GM21786 (cell line): Measurements from ENCODE around the gene UPF3B.
"Not testable (repeated sequence)": the region's sequence is repeated elsewhere in the genome, so short reads cannot be mapped to it uniquely, and the experiment has no call there.

Experiments
- ATAC-seq: cut with Tn5 transposase; IDR thresholded peaks from one replicate; pipeline ENCODE4 v1.9.1; 2021; ENCODE audit not compliant: unreplicated experiment

The UPF3B gene, protein sequence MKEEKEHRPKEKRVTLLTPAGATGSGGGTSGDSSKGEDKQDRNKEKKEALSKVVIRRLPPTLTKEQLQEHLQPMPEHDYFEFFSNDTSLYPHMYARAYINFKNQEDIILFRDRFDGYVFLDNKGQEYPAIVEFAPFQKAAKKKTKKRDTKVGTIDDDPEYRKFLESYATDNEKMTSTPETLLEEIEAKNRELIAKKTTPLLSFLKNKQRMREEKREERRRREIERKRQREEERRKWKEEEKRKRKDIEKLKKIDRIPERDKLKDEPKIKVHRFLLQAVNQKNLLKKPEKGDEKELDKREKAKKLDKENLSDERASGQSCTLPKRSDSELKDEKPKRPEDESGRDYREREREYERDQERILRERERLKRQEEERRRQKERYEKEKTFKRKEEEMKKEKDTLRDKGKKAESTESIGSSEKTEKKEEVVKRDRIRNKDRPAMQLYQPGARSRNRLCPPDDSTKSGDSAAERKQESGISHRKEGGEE

DNA sequence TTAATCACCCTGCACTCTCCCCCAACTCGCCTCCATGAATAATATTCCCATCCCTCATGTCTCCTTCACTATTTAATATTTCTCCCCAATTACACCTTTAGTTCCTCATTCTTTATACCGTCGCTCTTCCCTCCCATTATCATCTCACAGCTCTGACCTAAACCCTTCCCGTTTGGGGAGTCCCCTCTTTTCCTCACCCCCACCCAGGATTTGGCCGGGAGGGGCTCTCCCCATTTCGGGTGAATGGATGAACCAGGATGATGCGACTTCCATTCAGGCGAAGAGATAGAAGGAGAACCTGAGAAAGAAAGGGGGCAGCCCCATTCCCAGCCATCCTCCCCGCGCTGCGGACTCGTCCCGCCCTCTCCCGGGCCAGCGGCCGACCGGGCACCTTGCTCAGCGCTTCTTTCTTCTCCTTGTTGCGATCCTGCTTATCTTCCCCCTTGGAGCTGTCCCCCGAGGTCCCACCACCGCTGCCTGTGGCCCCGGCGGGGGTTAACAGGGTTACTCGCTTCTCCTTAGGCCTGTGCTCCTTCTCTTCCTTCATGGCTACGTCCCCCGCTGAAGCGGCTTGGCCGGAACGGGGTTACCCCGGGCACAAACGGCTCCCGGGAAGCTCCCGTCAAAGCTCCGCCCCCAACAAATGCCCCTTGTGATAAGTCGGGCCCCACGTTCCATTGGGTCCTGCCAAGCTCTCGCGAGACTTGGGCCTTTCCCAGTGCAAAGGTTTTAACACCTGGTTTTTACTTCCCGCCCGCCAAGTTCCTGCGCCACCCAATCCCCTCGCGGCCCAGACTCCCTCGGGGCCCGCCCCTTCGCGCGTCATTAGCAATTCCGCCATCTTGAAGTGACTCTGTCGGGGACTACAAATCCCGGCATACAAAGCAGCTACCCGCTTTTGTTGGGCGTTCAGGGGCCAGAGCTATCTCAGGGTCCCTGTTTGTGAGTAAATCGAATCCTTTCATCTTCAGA lies at the start of gene UPF3B:
Gene UPF3B (minus strand): TSS at position 582 of the 972 bp plus-strand sequence. CDS start 35 bp downstream, at position 547.
- ATAC-seq = peak; percentile 98

DNA sequence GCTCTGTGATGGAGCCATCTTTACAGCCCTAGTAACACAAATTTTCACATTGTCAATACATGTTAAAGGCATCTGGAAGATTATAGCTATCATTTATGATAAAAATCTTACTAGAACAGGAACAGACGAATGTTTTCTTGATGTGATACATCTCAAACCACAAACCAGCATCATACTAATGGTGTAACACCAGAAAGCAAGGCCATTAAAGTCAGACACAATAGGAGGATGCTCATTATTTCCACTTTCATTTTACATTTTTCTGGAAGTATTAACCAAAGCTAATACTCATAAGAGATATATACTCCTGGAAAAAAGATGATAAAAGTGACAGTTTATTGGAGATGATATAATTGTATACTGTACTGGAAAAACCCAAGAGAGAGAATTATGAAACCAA lies 48.2 kb upstream of the UPF3B start:
- ATAC-seq = no peak

DNA sequence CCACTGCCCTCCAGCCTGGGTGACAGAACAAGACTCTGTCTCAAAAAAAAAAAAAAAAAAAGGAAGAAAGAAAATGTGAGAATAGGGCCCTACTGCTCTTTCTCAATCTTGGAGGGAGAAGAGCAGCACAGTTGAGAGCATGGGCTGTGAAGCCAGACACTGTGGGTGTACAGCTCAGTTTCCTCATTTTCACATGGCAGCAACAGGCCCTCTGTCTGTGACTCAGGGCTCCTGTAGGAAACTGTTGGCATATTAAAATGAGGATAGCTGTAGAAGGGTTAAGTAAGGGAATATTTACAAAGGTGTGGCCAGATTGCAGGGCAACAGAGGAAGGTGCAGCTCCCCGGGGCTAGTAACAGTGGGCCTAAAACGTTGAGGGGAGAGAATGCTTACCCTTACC lies 46.4 kb upstream of the UPF3B start:
- no peak for ATAC-seq

DNA sequence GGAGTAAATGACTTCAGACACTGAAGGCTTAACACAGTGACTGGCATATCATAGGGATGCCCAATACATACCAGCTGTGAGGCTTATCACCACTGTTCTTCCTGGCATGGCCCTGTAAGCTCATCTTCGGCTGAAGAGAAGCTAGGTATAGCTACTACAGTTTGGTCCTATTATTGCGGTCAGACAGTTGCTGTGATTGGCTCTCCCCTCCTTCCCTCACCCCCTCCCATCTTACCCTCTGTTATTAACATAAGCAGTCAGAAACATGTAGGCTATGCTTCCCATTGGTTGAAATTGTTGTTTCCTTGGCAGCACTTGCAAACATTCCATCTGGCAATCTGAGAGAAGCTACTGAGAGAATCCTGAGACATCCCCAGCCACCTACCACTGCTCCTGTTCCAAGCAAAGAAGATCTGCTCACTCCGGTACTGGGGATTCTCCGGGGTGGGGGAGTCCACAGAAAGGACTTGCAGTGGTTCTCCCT lies 43.1 kb upstream of the UPF3B start, which contains the start of gene AKAP14:
Gene AKAP14 (plus strand): TSS at position 51 of the 484 bp plus-strand sequence. CDS start 7,331 bp downstream, outside the sequence.
- no peak for ATAC-seq

DNA sequence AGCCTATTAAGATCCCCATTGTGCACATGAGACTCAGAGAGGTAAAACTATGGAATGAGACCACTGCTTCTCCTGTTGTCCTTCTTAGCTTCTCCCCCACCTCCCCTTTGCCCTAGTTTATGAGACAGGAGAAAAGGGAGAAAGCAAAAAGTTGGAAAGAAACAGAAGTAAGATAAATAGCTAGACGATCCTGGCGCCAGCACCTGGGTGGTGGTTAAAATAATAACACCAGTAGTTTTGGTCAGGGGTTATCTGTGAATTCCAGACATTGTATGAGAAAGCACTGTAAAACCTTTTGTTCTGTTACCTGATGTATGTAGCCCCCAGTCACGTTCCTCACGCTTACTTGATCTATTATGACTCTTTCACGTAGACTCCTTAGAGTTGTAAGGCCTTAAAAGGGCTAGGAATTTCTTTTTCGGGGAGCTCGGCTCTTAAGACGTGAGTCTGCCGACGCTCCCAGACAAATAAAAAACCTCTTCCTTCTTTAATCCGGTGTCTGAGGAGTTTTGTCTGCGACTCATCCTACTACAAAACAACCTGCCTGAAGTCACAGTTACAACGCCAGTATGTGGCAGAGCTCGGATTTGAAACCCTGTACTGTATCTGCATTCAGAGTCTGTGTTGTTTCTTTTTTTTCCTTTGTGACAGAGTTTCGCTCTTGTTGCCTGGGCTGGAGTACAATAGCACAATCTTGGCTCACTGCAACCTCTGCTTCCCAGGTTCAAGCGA lies 39.4 kb upstream of the UPF3B start:
- not testable (repeated sequence) for ATAC-seq

DNA sequence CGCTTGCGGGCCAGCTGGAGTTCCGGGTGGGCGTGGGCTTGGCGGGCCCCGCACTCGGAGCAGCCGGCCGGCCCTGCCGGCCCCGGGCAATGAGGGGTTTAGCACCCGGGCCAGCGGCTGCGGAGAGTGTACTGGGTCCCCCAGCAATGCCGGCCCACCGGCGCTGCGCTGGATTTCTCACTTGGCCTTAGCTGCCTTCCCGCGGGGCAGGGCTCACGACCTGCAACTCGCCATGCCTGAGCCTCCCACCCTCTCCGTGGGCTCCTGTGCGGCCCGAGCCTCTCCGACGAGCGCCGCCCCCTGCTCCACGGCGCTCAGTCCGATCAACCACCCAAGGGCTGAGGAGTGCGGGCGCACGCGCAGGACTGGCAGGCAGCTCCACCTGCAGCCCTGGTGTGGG lies 37.9 kb upstream of the UPF3B start:
- ATAC-seq = not testable (repeated sequence)

DNA sequence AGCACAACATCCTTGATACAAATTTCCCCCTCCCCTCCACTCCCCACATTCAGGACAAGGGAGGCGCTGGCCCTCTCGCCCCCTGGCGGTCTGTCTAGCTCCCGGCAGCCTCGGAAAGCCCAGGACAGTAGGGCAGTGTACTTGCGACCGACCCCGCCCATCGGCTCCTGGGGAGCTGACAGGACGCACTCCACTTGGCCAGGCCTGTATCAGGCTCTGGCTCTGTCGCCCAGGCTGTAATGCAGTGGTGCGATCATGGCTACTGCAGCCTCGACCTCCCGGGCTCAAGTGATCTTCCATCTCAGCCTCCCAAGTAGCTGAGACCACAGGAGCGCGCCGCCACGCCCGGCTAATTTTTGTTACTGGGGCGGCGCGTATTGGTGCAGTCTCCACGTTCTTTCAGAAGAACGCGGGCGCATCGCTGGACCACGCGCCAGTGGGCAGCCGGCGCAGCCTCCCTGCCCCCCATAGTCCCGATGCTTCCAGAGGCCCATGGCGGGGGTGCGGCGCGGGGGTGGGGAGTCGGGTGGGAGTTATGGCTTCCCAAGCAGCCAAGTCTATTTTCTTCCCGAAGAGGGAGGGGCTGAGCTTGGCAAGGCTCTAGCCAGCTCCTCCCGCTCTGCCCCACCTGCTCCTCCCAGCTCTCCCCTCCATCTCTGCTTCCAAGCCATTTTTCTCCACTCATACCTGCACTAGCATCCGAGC lies 35.1 kb upstream of the UPF3B start:
- peak; percentile 90 for ATAC-seq

DNA sequence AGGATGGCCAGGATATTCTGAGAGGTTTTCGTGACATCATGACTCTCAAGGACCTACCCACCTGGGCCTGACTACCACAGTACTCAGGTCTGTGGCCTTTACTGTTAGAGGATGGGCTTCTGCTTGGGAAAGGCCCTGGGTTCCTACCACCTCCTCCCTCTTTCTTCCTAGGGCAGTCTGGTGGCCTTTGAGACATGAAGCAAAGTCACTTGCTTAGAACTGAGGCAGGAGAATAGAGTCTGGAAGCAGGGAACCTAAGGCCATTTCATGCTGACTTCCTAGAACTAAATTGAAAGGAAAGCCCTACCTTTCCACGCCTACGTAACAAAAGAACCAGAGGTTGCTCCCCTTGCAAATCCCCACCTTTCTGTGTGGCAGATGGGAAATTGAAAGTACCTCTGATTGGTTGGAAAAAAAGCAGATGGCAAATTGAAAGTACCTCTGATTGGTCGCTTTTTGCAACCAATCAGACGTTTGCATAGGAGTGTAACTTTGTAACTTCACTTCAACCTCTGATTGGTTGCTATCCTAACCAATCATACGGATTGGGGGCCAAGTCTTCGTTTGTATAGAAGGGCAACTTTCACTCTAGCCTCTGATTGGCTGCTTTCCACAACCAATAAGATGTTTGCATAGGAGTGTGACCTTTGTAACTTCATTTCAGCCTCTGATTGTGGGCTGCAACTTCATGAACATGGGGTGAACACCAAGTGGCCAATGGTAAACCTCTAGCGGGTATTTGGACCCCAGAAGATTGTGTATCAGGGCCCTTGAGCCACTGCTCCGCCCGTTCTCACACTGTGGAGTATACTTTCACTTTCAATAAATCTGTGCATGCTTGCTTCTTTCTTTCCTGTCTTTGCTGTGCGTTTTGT lies 33.0 kb upstream of the UPF3B start:
- no peak for ATAC-seq

DNA sequence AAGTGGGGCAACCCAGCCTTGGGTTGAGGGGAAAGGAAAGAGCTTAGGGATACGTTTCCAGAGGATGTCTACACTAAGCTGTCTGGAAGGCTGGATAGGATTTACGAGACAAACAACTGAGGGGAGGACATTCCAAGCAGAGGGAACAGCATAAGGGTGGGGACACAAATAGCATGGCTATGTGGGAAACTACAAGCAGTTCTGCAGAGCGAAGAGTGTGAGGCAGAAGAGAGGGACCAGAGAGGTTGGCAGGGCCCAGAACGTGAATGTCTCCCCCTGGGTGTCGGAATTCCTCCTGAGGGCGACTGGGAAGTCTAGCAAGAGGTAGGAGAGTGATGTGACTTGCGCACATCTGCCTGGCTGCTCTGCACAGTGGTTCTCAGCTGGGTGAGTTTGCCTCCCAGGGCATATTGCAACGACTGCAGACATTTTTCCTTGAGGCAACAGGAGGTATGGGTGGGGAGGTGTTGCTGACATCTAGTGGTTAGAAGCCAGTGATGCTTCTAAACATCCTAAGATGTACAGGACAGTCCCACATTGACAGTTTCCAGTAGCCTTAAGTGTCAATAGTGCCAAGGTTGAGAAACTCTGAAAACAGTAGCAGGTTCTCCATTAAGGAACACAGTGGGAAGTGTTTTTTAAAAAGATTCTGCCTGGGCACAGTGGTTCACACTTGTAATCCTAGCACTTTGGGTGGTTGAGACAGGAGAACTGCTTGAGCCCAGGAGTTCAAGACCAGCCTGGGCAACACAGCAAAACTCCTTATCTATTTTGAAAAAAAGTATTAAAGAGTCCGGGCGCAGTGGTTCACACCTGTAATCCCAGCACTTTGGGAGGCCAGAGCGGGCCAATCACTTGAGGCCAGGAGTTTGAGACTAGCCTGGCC lies 28.0 kb upstream of the UPF3B start:
- ATAC-seq = peak; percentile 87

DNA sequence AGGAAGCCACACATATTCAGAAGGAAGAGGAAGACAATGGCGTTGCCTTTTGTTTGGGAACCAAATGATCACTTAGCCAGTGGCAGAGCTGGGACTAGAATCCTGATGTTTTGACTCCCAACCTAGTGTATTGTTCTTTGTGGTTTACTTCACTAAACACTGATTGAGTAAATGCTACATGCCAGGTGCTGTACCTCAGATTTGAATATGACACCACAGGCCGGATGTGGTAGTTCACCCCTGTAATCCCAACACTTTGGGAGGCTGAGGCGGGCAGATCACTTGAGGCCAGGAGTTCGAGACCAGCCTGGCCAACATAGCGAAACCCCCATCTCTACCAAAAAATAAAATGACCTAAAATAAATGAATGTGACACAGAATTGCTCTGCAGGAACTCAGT lies 27.3 kb upstream of the UPF3B start:
- no peak for ATAC-seq

DNA sequence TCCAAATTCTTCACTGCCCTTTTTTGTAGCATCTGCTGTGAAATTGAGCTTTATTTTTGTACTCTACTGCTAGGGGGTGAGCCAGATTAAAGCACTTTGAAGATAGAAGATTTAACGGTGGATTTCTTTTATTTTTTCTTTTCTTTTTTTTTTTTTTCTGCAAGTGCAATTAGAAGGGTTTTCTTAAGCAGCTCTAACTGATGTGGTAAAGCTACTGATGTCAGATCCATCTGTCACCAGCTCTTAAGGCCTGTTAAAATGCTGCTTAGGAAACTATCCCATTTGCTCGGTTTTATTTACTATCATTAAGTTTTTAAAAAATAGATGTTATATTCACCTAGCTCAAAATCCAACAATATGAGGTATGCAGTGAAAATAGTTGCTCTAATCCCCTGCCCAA lies 26.0 kb upstream of the UPF3B start:
- no peak for ATAC-seq

DNA sequence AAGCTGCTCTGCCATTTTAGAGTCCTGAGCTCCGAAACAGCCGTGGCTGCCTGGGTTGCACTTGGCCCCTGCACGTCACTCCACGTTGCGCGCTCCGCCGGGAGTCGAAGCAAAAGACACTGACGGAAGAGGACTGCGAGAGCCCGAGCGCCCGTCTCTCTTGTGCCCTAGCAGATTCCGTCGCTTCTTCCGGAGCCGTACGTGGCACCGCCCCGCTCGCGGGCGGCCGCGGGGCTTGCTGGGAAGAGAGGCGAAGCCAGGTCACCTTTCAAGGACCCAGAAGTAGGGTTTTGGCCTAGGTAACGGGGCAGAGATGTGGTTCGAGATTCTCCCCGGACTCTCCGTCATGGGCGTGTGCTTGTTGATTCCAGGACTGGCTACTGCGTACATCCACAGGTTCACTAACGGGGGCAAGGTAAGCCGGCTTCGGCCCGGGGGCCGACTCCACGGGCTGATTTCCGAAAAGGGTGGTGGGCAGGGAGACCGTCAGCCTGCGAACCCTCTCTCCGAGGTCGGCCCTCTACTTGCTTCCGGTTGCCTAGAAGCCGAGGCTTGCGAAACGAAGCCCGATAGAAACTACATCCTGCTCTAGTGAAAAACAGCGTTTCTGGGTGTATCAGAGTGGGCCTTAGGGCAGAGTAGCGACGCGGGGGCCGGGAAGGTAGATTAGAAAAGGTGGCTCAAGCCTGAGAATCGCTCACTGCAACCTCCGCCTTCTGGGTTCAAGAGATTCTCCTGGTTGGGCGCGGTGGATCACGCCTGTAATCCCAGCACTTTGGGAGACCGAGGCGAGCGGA lies 19.0 kb upstream of the UPF3B start, which contains the start of the genes NDUFA1 and RNF113A:
Gene NDUFA1 (plus strand): TSS at position 234 of the 797 bp plus-strand sequence. CDS start 80 bp downstream, at position 314.
Gene RNF113A (minus strand): TSS at position 135 of the 797 bp plus-strand sequence. CDS start 120 bp downstream, at position 15.
- peak; percentile 86 for ATAC-seq

DNA sequence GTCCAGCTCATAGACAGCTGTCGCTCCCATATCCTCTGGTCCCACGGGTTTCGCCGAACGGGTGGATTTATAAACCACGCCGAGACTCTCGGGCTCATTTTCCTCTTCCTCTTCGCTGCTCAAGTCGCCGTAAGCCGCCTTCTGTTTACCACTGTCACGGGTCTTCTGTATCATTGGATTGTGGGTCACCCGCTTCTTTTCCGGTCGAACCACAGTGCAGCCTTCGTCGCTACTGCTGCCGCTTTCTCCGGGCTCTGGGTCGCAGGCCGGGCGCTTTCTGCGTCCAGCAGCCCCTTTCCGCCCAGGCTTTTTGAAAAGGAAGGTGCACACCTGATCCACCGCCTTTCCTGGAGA lies 18.5 kb upstream of the UPF3B start:
- peak; percentile 25 for ATAC-seq

DNA sequence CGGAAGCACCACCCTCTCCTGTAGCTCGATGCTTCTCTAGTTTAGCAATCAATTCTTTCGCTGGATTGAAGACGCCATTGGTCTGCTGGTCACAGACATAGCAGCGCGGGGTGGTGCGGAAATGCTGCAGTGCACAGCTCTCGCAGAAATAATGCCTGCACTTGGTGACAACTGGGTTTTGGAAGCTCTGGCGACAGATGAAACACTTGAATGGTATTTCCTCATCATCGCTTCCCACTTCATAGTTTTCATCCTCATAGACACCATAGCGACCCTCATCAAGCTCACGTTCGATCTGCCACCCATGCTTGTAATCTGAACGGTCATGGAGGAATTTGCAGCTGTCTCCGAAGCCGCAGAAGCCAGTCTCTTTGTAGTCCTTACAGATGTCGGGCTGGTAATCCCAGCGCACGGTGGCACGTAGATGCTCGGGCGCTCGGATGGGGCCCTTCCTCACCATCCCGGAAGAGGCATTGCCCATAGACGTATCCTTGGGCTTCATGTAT lies 17.9 kb upstream of the UPF3B start:
- ATAC-seq = peak; percentile 4

DNA sequence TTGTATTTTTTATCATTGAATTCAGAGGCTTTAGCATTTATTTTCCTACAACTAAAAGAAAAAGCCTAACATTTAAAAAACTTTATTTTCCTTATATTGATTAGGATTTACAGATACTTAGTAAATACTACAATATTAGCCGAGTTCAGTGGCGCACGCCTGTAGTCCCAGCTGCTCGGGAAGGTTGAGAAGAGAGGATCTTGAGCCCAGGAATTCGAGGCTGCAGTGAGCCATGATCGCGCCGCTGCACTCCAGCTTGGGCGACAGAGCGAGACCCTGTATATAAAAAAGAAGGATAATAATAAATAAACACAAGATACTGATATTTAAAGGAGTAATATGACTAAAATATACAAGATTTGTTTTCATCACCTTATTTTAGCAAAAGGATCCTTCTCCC lies 681 bp upstream of the UPF3B start:
- ATAC-seq = no peak

DNA sequence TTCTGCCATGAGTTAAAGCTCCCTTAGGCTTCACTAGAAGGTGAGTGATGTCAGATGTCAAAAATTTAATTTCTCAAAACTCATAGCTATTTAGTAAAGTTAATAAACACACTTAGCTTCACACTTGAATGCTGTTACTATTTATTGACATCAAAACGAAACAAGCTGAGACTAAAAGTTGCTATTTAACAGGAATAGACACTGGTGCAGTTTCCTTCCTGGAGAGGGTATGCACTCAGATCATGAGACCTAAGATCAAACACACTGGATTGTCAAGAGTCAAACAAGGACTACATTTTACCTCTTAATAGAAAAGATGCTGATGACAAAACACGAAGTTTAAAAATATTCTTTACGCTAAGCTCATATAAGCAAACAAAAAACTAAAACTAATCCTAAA lies 18.9 kb downstream of the UPF3B start:
- ATAC-seq = no peak

DNA sequence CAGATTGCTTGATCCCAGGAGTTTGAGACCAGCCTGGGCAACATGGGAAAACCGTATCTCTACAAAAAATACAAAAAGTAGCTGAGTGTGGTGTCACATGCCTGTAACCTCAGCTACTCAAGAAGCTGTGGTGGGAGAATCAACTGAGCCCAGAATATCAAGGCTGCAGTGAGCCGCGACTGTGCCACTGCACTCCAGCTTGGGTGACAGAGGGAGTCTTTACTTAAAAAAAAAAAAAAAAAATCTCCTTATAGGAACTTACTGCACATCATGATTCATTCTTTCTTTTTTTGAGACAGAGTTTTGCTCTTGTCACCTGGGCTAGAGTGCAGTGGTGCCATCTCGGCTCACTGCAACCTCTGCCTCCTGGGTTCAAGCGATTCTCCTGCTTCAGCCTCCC lies 24.3 kb downstream of the UPF3B start:
- no peak for ATAC-seq
